Stimulated activated CD4-positive, alpha-beta T cell treated with anti-CD3 and anti-CD28 coated beads, Interleukin-1b, Interleukin-23, amount 100 ng/mL, for 48 hours (primary cell): ENCODE results near the gene EHD2.
"Not testable (repeated sequence)": the region's sequence is repeated elsewhere in the genome, so short reads cannot be mapped to it uniquely, and the experiment has no call there.

Experiments
- DNase-seq: peaks from one replicate; pipeline ENCODE4 v3.0.0-alpha.2; 2020

EHD2 gene, protein sequence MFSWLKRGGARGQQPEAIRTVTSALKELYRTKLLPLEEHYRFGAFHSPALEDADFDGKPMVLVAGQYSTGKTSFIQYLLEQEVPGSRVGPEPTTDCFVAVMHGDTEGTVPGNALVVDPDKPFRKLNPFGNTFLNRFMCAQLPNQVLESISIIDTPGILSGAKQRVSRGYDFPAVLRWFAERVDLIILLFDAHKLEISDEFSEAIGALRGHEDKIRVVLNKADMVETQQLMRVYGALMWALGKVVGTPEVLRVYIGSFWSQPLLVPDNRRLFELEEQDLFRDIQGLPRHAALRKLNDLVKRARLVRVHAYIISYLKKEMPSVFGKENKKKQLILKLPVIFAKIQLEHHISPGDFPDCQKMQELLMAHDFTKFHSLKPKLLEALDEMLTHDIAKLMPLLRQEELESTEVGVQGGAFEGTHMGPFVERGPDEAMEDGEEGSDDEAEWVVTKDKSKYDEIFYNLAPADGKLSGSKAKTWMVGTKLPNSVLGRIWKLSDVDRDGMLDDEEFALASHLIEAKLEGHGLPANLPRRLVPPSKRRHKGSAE

DNA sequence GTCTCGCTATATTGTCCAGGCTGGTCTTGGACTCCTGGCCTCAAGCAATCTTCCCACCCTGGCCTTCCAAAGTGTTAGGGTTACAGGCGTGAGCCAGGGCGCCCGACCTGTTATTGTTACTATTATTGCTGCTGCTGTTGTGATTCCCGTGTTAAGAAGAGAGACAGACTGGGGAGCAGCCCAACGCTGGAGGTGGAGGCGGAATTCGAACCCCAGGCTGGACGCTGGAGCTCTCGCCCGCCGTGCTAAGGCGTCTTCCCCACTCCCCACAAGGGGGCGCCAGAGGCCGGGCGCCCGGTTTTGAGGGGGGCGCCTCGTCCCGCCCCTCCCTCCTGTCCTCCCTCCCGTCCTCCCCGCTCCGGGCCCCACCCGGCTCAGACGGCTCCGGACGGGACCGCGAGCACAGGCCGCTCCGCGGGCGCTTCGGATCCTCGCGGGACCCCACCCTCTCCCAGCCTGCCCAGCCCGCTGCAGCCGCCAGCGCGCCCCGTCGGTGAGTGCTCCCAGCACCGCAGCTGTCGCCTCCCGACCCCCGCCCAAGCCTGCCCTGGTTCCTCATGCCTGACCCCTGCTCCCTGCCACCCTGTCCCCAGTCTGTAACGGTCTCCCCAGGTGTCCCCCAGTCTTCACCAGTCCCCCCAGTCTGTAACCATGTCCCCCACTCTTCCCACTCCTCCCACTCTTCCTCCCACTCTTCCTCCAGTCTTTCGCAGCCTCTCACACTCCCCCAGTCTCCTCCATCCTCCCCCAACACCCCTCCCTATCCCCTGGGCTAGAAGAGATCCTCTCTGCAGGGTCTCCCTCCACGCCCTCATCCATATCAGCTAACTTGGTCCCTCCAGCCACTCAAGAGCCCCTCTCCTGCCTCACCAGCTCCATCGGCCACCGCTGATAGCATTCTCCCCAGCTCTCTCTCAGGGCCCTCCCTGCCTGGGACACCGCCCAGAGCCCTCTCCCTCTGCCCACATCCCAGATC lies at the start of gene EHD2:
Gene EHD2, plus strand, starts transcription at position 377 of the 976 bp plus-strand sequence. CDS start 3,191 bp downstream, outside the sequence.
- peak; percentile 51 for DNase-seq

DNA sequence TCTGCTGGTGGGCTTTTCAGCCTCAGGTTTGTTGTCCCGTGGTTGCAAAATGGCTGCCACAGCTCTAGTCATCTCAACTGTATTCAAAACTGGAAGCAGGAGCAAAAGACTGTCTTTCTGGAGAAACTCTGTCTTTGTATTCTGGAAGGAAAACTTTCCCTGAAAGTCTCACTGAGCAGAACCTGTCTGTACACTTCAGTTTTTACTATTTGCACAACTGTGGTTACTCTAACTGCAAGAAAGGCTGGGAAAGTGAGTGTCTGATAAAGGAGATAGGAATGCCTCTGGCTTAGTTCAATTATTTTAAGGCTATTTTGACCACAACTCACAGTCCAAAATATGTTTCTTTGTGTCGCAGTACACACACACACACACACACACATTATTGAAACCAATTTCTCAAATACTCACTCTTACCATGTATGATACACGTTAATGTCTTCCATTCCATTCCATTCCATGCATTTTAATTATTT lies 49.7 kb upstream of the EHD2 start:
- no peak for DNase-seq

DNA sequence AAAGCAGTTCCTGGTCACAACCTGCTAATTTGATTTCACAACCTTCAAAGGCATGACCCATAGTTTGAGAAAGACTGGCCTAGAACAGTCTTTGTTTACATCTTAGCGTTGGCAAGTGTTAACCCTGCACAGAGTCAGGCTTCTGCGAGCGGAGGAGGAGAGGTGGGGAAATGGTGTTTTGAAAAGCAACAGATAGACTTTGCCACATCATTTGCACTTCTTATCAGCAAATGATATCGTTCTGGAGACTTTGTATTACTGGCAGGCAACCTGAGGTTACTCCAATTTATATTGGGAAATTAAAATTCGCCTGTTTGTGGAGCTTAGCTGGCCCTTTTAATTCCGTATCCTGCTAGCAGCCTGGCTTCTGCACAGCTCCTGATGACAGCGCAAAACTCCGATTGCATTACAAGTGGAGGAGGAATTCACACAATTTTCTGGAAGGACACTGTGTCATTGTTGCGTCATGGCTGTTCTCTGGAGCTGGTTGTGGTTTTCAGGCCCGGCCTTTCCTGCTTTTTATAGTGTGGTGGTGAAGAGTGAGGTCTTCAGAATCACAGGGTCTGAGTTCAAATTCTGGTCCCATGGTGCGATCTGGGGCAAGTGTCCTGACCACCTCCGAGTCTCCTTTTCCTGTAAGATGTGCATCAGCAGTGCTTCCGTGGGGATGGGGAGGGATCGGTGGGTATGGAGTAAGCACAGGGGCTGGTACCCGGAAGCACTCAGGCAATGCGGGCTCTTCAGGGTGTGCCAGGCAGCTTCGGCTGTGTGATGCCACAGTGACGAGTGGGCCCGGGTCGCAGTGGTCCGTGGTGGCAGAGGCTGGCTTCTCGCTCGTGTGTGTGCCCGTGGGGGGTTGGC lies 49.1 kb upstream of the EHD2 start:
- no peak for DNase-seq

DNA sequence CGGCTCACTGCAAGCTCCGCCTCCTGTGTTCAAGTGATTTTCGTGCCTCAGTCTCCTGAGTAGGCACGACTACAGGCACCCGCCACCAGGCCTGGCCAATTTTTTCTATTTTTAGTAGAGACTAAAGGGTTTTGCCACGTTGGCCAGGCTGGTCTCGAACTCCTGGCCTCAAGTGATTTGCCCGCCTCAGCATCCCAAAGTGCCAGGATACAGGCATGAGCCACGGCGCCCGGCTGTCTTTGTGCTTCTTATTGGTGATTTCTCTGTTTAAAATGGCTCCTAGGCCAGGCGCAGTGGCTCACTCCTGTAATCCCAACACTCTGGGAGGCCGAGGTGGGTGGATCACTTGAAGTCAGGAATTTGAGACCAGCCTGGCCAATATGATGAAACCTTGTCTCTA lies 44.7 kb upstream of the EHD2 start:
- not testable (repeated sequence) for DNase-seq

DNA sequence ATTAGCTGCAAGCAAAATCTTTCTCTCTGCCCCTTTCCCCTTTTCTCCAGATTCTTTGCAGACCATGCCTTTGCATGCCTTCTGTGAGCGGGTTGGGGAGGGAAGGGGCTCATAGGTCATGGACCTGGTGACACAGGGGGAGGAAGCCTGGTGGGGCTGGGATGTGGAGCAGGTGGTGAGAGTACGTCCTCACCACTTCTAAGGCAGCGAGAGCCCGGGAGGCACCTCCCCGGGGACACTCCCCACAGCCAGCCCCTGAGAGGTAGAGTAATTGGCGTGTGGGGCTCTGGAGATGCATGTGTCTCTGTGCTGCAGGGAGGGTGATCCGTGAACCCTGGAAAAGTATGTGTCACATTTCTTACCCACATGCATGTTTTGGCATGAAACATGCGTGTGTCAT lies 42.5 kb upstream of the EHD2 start:
- DNase-seq: no peak

DNA sequence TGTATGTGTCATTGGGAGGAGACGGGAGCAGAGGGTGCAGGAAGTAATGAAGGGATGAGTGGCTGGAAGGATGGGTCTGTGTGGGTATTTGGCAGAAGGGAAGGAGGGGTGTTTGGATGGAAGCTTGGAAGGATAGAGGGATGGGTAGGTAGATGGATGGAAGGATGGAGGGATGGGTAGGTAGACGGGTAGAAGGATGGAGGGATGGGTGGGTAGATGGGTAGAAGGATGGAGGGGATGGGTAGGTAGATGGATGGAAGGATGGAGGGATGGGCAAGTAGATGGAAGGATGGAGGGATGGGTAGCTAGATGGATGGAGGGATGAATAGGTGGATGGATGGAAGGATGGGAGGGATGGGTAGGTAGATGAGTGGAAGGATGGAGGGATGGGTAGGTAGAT lies 41.7 kb upstream of the EHD2 start:
- DNase-seq: no peak

DNA sequence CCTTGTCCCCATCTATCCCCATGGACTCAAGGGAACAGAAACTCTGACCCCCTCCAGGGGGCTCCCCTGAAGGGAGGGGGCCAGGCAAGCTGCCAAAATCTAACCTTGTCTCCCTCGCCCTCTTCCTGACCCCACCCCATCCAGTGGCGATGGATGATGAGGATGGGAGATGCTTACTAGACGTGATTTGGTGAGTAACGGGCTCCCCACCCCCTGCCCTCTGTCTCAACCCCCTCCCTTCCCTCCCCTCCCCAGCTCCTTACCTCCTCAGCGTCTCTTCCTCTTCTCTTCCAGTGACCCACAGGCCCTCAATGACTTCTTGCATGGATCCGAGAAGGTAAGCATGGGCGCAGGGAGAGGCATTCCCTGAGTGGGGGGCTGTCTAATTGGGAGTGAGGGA lies 39.8 kb upstream of the EHD2 start:
- no peak for DNase-seq

DNA sequence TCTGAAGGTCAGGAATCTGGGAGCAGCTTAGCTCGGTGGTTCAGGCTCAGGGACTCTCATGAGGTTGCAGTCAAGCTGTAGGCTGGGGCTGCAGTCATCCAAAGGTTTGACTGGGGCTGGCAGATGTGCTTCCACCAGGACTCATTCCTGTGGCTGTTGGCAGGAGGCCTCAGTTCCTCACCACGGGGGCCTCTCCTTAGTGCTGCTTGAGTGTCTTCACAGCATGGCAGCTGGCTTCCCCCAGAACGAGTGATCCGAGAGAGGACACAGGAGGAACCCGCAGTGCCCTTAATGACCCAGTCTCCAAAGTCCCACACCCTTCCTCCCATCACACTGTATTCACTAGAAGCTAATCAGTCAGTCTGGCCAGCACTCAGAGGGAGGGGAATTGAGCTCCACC lies 38.7 kb upstream of the EHD2 start:
- no peak for DNase-seq

DNA sequence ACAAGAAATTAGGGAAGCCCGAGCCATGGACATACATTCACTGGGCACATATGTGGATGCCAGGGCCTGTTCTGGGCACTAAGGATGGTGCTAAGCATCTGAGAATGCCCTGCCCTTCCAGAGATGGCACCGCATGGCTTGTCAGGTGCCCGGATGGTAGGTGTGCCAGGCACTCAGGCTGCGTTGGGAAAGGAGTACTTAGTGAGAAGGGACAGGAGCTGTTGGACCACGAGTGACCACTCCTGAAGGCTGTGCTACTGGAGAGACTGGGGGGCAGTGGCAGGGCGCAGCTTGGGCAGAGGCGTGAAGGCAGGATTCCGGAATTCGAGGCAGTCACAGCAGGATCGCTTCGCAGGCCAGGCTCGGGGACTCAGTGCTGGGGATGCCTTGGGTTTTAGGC lies 38.0 kb upstream of the EHD2 start:
- DNase-seq: no peak

DNA sequence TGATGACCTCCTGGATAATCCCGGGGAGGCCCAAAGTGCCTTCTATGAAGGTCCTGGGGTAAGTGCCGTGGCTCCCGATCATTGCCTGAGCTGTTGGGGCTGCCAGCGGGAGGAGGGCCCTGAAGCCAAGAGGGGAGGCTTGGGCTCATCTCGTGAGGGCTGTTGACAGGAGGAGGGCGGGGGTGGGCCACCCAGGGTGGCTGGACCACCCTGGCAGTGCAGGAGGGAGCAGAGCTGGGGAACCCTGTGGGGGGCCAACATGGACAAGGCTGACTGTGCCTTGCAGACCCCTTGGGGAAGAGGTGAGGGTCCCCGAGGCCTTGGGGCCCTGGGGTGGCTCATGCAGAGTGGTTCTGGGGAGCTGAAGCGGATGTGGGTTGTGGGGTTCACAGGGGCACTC lies 37.4 kb upstream of the EHD2 start:
- no peak for DNase-seq

DNA sequence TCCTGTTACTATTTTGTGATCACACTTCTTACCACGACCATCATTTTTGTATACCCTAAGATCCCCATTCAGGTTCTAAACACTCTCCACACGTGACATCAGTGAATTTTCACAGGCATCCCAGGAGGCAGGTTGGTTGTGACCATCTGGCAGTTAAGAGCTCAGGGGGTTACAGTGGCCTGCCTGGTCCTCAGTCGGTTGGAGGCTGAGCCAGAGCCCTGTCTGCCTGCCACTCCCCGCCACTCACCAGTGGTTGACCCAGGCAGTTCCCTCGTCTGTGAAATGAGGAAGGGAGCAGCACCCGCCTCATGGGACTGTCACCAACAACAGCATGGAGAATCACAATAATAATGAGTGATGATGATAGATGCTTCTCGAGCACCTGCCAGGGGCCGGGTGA lies 36.4 kb upstream of the EHD2 start:
- DNase-seq: no peak

DNA sequence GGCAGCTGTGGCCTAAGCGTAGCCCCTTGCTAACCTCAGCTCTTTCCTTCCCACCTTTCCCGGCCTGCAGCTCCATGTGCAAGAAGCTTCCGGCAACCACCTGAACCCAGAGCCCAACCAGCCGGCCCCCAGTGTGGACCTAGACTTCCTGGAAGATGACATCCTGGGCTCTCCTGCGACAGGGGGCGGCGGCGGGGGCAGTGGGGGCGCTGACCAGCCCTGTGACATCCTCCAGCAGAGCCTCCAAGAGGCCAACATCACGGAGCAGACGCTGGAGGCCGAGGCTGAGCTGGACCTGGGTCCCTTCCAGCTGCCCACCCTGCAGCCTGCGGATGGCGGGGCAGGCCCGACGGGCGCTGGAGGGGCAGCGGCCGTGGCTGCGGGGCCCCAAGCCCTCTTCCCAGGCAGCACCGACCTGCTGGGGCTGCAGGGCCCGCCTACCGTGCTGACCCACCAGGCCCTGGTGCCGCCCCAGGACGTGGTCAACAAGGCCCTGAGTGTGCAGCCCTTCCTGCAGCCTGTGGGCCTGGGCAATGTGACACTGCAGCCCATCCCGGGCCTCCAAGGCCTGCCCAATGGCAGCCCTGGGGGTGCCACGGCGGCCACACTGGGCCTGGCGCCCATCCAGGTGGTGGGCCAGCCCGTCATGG lies 33.8 kb upstream of the EHD2 start:
- DNase-seq: no peak

DNA sequence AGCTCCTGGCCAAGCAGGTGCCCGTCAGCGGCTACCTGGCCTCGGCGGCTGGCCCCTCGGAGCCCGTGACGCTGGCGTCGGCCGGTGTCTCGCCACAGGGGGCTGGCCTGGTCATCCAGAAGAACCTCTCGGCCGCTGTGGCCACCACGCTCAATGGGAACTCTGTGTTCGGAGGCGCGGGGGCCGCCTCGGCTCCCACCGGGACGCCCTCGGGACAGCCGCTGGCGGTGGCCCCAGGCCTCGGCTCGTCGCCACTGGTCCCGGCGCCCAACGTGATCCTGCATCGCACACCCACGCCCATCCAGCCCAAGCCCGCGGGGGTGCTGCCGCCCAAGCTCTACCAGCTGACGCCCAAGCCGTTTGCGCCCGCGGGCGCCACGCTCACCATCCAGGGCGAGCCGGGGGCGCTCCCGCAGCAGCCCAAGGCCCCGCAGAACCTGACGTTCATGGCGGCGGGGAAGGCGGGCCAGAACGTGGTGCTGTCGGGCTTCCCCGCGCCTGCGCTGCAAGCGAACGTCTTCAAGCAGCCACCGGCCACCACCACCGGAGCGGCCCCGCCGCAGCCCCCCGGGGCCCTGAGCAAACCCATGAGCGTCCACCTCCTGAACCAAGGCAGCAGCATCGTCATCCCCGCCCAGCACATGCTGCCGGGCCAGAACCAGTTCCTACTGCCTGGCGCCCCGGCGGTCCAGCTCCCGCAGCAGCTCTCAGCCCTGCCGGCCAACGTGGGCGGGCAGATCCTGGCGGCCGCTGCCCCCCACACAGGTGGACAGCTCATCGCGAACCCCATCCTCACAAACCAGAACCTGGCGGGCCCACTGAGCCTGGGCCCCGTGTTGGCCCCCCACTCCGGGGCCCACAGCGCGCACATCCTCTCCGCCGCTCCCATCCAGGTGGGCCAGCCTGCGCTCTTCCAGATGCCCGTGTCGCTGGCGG lies 33.0 kb upstream of the EHD2 start:
- no peak for DNase-seq

DNA sequence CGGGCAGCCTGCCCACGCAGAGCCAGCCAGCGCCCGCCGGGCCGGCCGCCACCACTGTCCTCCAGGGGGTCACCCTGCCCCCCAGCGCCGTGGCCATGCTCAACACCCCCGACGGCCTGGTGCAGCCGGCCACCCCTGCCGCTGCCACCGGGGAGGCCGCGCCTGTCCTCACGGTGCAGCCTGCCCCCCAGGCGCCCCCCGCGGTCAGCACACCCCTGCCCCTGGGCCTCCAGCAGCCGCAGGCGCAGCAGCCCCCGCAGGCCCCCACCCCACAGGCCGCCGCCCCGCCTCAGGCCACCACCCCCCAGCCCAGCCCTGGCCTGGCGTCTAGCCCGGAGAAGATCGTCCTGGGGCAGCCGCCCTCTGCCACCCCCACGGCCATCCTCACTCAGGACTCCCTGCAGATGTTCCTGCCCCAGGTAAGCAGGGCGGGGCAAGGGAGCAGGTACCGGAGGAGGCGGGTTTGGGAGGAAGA lies 32.3 kb upstream of the EHD2 start:
- DNase-seq: no peak

DNA sequence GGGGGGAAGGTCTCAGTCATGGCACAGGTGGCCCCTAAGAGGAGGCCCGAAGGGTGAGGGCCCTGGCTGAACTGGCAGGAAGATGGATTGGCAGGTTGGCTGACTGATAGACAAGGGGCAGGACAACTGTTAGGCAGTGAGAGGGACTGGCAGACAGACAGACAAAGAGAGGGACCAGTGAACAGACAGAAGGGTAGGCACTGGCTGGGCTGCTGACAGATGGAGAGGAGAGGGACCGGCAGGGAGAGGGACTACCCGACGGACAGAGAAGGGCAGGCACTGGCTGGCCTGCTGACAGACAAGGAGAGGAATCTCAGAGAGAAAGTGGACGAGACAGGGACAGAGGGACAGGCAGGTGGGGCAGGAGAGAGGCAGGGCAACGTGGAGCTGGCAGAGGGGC lies 31.8 kb upstream of the EHD2 start:
- DNase-seq: no peak

DNA sequence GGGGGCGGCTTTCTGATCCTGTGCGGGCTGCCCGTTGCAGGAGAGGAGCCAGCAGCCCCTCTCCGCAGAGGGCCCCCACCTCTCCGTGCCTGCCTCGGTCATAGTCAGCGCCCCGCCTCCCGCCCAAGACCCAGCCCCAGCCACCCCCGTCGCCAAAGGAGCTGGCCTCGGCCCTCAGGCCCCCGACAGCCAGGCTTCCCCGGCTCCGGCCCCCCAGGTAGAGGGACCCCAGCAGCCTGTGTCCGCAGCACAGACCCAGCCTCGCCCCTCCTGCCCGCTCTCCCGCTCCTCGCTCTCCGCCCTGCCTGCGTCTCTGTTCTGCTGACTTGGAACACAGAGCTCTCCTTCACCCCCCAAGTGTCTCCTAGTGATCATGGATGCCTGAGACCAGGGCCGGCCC lies 31.3 kb upstream of the EHD2 start:
- DNase-seq: no peak

DNA sequence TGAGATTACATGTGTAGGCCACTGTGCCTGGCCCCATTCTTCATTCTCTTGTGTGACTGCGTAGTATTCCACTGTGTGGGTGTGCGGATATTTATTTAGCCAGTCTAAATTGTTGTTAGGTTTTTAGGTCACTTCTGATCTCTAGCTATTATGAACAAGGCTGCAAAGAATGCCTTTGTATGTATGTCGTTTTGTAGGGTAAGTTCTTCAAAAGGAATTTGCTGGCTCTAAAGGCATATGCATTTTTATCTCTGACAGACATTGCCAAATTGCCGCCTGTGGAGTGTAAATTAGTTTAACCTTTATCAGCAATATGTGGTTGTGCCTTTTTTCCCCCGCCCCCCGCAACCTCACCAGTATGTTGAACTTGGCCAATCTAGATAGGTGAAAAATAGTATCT lies 30.3 kb upstream of the EHD2 start:
- DNase-seq: no peak

DNA sequence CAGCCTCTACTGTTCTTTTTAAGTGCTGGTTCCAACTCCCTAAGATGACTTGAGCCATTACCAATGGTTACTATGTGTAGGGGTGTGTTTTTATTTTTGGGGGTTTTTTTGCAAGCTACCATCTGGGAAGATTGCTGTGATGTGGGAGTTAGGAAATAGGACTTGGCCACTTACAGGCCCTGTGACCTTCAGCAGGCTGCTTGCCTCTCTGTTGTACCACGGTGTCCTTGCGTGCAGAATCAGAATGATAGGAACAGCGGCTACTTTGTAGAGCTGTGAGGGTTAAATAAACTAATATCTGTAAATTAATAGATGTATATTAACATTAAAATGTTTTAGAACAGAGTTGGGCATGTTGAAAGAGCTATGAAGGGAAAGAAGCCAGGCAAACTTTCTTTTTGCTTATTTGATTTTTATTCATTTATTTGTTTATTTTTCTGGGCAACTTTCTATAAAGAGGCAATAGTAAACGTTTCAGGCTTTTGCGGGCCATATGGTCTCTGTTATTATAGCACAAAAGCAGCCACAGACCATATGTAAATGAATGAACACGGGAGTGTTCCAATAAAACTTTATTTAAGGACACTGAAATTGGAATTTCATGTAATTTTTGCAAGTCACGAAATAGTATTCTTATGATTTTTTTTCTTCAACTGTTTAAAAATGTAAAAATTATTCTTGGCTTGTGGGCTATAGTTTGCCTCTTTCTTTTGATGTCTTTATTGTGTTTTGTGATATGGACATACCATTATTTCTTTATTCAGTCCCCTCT lies 26.4 kb upstream of the EHD2 start:
- DNase-seq: no peak

DNA sequence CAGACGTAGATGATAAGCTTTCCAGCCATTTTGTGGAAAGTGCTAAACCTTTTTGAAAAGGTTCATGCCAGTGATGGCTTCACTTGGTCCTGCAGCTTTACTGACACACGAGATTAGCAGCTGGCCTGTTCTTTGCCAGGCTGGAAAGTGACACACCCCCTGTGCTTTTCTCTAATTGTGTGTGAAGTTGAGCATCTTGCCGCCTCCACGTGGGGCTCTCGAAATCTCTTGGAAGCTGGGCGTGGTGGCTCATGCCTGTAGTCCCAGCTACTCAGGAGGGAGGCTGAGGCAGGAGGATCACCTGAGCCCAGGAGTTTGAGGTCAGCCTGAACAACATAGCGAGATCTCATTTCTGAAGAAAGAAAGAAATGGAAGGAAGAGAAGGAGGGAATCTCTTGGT lies 25.3 kb upstream of the EHD2 start:
- no peak for DNase-seq

DNA sequence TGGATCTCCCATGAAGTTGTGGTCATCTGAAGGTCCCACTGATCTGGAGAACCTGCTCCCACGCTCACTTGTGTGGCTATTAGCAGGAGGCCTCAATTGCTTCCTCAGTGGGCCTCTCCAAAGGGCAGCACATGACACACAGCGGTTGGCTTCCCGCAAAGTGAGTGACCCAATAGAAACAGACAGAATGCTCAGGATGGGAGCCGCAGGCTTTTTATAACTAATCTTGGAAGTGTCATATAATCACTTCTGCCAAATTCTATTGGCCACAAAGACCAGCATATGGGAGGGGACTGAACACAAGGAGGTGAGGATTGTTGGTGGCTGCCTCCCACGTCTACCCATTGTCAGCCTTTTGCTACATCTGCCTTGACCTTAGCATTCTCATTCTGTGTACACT lies 22.1 kb upstream of the EHD2 start:
- DNase-seq: no peak
